Measurements from ENCODE around the gene RAC2. TPM values are rescaled to one million over a fixed set of nuclear protein-coding genes. Genes with fewer than 3 reads are reported as not detected.
A peak's percentile ranks its signal among the peaks of the same experiment; 100 is the strongest.

The RAC2 gene
- total RNA-seq, 1 donor from 2014 or later: 5.7 TPM

GRCh38 chr22:37275134-37275533, 31.1 kb upstream of the RAC2 start:
- no peak for DNase-seq

GRCh38 chr22:37274380-37274862, 30.4 kb upstream of the RAC2 start:
- no peak for DNase-seq

GRCh38 chr22:37273846-37274225, 29.8 kb upstream of the RAC2 start:
- DNase-seq: no peak

GRCh38 chr22:37273126-37273845, 29.2 kb upstream of the RAC2 start:
- DNase-seq: no peak

GRCh38 chr22:37270928-37271650, 27.0 kb upstream of the RAC2 start:
- DNase-seq: no peak

GRCh38 chr22:37269936-37270678, 26.0 kb upstream of the RAC2 start:
- no peak for DNase-seq

- no peak for DNase-seq
Measured at GRCh38 chr22:37267661-37268413, 23.8 kb upstream of the RAC2 start.

- DNase-seq: no peak
Measured at GRCh38 chr22:37267135-37267587, 23.1 kb upstream of the RAC2 start.

GRCh38 chr22:37266581-37267134, 22.6 kb upstream of the RAC2 start:
- DNase-seq: no peak

GRCh38 chr22:37263966-37264887, 20.2 kb upstream of the RAC2 start:
- no peak for DNase-seq

GRCh38 chr22:37262346-37262745, 18.3 kb upstream of the RAC2 start:
- no peak for DNase-seq

GRCh38 chr22:37260901-37261336, 16.9 kb upstream of the RAC2 start:
- no peak for DNase-seq

GRCh38 chr22:37260155-37260795, 16.2 kb upstream of the RAC2 start:
- DNase-seq: no peak

GRCh38 chr22:37259540-37260029, 15.5 kb upstream of the RAC2 start:
- peak; percentile 29 for DNase-seq

- no peak for DNase-seq
Measured at GRCh38 chr22:37258753-37259401, 14.8 kb upstream of the RAC2 start.

- no peak for DNase-seq
Measured at GRCh38 chr22:37258005-37258752, 14.1 kb upstream of the RAC2 start.

GRCh38 chr22:37256075-37256726, 12.1 kb upstream of the RAC2 start:
- no peak for DNase-seq

- DNase-seq: no peak
Measured at GRCh38 chr22:37255558-37256006, 11.5 kb upstream of the RAC2 start.

All from skin of body (tissue), 2 donors.